Left colon (tissue), 2 donors: Measurements from ENCODE around the gene MGRN1. TPM values are rescaled to one million over a fixed set of nuclear protein-coding genes. Genes with fewer than 3 reads are reported as not detected.
A peak's percentile ranks its signal among the peaks of the same experiment; 100 is the strongest.

ENCODE experiments used
- ATAC-seq: fragments of 200-7000 bp; cut with Tn5 transposase; one replicate; pipeline ENCODE4 v1.9.1; 2020; ENCODE audit warnings: mild to moderate bottlenecking, moderate library complexity
- DNase-seq, 2 donors: peaks; one replicate each; pipeline ENCODE4 v3.0.0-alpha.2; 2020
- intact Hi-C, 2 donors: fragments of 100-400 bp; cut with DNase I in 1 of 2; cut with micrococcal nuclease in 1 of 2; formaldehyde crosslinking; loops; one replicate each; pipeline versions ENCODE4 v1.11.2 to v1.14.0; 2022; cut with DNase I, micrococcal nuclease
- total RNA-seq, 2 donors: library from RNA; stranded (reverse); fragmentation: NEBNext Ultra II Directional; extraction: Animal tissue kit (Norgen Biotek cat#: 25700); gene quantifications; one replicate each; pipeline ENCODE4 v1.2.1, GENCODE V29; 2021
- donor health status: DM: no; HTN: no; CAD: no.
- donor health status: DM: yes; HTN: yes; CAD: no.

Gene MGRN1
- total RNA-seq, 2 donors from 2014 or later = 71.9 to 84.6 TPM

- DNase-seq (no peak), ATAC-seq (no peak)
- intact Hi-C loops = no loop called here
Measured at GRCh38 chr16:4663465-4663776, 38.8 kb downstream of the MGRN1 start.

DNA sequence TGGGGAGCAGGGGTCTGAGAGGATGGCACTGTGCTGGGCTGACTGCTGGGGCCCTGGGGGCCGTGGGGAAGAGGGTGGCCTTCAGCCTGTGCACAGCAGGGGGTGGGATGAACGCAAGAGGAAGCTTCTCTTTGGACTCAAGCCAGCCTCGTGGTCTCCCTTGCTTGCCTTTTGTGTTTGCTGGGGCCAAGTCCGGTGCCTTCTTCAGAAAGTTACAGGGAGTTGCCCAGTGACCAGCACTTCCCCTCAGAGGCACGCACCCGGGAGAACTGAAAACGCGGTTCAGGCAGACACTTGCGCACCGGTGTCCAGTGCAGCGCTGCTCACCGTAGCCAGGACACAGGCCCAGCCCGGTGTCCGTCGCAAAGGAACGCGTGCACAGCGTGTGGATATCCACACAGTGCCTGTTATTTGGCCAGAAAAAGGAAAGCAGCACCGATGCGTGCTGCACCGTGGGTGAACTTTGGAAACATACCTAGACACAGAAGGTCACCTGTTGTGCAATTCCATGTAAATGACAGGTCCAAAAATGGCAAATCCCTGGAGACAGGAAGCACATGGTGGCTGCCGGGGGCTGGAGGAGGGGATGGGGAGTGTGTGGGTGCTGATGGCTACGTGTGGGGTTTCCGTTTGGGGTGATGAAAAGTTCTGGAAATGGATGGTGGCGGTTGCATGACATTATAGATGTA lies 39.3 kb downstream of the MGRN1 start:
- DNase-seq (peak; percentile 58 to 77), ATAC-seq (peak; percentile 4)
- intact Hi-C loops = no loop called here

GRCh38 chr16:4664538-4665418 lies 40.2 kb downstream of the MGRN1 start:
- DNase-seq = peak; percentile 78 to 86
- intact Hi-C loops = no loop called here

GRCh38 chr16:4666537-4667202 lies 42.0 kb downstream of the MGRN1 start:
- ATAC-seq (no peak), DNase-seq (no peak)
- intact Hi-C loops = no loop called here

More at GRCh38 chr16:4664538-4665418, 40.2 kb downstream of the MGRN1 start:
- peak; percentile 85 for ATAC-seq

GRCh38 chr16:4667203-4667963 lies 42.8 kb downstream of the MGRN1 start:
- ATAC-seq (no peak), DNase-seq (no peak)
- intact Hi-C loops = no loop called here

DNA sequence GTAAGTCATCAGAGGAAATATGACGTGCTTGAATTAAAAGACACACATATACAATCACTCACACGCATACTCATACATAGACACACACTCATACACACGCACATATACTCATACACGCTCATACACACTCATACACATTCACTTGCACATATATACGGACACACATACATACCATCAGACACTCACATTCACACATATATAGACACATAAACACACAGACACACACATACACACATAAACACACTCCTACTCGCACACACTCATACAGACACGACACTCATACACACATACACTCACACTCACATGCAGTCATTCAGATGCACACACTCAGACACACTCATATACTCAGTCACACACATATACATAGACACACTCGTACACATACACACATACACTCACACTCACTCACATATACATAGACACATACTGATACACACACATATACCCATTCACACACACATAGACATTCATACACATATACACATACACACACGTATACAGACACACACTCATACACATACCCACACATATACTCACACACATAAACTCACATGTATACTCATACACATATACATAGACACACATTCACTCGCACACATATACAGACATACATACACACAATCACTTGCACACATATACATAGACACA lies 43.8 kb downstream of the MGRN1 start:
- intact Hi-C loops = no loop called here
- no peak for DNase-seq
- no peak for ATAC-seq

- DNase-seq = no peak
- intact Hi-C loops = no loop called here
- no peak for ATAC-seq
Measured at GRCh38 chr16:4673387-4674046, 48.9 kb downstream of the MGRN1 start.

DNA sequence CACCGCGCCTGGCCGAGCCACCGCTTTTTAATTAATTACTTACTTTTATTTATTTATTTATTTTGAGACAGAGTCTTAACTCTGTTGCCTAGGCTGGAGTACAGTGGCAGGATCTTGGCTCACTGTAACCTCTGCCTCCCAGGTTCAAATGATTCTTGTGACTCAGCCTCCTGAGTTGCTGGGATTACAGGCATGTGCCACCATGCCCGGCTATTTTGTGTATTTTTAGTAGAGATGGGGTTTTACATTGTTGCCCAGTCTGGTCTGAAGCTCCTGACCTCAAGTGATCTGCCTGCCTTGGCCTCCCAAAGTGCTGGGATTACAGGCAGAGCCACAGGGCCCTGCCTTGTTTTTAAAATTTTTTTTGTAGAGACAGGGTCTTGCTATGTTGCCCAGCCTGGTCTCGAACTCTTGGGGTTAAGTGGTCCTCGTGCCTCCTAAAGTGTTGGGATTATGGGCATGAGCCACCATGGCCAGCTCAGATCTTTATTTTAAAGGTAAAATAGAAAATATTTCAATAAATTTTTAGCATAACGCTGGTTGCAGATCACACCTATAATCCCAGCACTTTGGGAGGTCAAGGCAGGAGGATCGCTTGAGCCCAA lies 50.4 kb downstream of the MGRN1 start:
- no peak for DNase-seq
- intact Hi-C loops = no loop called here
- ATAC-seq = no peak

DNA sequence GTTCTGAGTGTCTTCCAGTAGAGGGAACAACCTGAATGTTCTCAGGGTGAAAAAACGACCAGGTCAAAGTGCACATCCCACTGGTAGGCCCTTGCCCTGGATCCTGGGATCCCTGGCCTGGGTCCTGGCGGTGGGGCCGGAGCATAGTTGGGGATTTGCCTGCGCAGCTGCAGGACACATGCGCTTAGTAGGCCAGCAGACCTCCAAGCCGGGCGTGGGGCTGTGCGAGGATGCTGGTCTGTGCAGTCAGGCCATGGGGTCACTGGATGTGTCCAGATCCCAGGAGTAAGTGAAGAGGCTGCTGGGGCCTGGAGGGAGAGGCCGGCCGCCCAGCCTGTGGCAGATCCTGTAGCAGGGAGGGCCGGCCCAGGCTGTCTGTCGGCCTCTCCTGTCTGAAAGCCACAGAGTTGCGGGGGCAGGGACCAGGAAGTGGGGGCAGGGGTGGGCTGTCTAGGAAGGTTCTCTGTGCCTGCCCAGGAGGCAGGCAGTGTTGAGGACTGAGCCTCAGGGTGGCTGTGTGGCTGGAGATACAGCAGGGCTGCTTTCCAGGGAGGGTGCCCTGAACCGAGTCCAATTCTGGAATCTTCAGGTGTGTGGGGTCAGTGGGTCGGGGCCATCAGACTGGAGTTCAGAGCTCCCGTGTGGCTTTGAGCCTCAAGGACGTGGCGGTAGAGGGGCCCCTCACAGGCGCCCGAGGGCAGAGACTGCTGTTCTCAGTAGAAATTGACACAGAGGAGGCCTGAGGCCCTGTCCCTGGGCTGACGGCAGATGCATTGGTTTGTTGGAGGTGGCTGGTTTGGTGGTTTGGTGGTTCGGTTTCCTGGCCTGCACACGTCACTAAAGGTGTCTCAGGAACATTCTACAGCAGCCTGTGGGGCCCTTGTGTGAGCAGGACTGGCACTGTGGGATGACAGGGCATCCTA lies 51.5 kb downstream of the MGRN1 start:
- ATAC-seq = no peak
- DNase-seq = no peak

GRCh38 chr16:4676831-4677230 lies 52.2 kb downstream of the MGRN1 start:
- DNase-seq = no peak
- intact Hi-C loops = no loop called here
- no peak for ATAC-seq

More for the DNA sequence above, 51.5 kb downstream of the MGRN1 start:
- intact Hi-C loops = no loop called here

DNA sequence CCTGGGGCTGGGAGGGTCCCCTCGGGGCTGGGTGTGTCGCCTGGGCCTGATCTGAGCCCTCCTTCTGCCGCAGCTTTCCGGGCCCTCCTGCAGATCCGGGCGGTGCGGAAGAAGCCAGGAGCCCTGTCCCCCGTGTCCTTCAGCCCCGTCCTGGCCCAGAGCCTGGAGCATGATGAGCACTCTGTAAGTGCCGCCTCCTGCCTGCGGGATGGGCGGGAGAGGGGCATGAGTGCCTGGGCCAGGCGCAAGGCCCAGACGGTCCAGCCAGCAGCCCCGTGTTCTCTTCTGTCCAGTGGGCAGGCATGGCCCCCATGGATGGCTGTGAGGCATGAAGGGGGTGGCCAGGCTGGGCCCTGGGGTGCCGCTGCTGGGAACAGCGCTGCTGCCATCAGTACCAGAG lies 52.8 kb downstream of the MGRN1 start:
- ATAC-seq (no peak), DNase-seq (no peak)
- intact Hi-C loops = no loop called here

- no peak for DNase-seq
- intact Hi-C loops = no loop called here
- ATAC-seq = no peak
Measured at GRCh38 chr16:4677994-4678393, 53.4 kb downstream of the MGRN1 start.

GRCh38 chr16:4678596-4678995 lies 54.0 kb downstream of the MGRN1 start:
- intact Hi-C loops = no loop called here
- ATAC-seq (no peak), DNase-seq (no peak)

DNA sequence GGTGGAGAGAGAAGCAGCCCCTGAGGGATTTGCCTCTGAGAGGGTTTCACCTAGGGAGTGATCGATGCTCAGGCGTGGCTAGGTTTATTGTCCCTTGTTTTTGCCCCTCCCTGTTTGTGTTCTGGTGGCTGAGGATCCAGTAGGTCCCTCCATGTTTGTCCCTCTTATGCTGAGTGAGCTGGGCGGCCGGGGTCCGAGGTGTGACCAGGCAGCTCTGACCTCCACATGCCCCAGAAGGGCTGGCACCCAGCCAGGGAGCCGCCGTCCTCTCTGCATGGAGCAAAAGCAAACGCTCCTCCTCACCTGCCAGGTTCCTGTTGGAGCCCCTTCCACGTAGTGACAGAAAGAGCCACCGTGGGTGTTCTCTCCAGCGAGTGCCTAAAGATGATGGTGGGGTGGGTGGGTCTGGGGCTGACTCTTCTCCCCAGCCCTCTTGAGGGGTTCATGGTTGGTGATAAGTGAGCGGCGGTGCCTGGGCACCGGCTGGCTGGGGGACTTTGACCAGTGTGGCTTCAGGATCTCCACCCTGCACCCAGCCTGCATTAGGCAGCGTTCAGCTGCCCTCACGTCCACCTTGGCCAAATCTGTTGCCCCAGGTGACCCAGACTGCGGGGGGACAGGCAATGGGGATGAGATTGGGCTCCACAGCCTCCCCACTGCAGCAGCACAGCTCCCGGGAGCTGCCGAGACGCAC lies 54.7 kb downstream of the MGRN1 start:
- ATAC-seq (peak; percentile 71), DNase-seq (peak; percentile 61 to 76)
- intact Hi-C loops = no loop called here

DNA sequence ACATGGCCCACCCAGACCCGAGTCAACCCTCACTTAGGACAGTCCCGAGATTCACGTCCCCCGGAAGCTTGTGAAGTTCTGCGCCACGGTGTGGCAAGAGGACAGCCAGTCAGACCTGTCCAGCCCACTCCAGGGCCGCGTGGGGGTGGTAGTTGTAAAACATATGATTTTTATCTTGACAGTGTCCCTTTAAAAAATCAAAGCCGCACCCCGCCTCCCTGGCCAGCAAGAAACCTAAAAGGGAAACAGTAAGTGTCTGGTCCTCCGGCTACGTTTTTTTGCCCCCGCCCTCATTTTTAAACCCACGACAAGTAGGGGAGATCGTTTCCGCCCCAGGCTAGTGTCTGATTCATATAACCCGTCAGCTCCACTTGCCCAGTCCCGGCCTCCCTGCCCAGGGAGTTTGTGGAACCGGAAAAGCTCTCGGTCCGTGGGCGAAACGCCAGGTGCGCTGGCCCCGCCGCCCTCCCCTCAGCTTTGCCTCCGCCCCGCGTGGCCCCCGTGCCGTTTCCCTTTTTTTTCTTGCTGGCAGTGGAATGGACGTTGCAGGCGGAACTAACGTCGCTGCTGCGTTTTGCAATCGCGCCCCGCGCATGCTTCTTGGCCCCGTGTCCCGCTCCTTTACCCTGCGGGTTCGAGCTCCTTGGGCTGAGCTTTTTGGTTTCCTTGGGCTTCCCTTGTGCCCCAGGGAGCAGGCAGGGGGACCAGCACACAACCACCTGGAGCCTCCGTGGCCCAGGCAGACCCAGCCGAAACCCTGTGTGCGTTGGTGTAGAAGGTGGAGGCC lies 55.4 kb downstream of the MGRN1 start:
- ATAC-seq (peak; percentile 58), DNase-seq (peak; percentile 81 to 82)
- intact Hi-C loops = no loop called here
